Bronchial epithelial cell (primary cell): ENCODE data around the gene NAB1. TPM values are rescaled to one million over a fixed set of nuclear protein-coding genes. Genes with fewer than 3 reads are reported as not detected.

Experiments used
- DNase-seq: peaks from one replicate; pipeline ENCODE4 v3.0.0-alpha.2; 2010; ENCODE audit warnings: low read depth
- FAIRE-seq: peaks from 2 replicates; lab custom pipeline; 2011; peaks lifted over from hg19 to GRCh38; lab: Jason Lieb, UNC
- H3K27me3 ChIP-seq: 2 replicates; pipeline ENCODE4 v1.5.1; 2011; ENCODE audit warnings: low read length; ENCODE audit not compliant: control insufficient read depth, insufficient read depth
- H3K36me3 ChIP-seq: 2 replicates; pipeline ENCODE4 v1.5.1; 2011; ENCODE audit warnings: low read length; ENCODE audit not compliant: control insufficient read depth, insufficient read depth
- H3K4me3 ChIP-seq: 2 replicates; pipeline ENCODE4 v1.5.1; 2011; ENCODE audit warnings: mild to moderate bottlenecking, low read depth, low read length, control low read depth
- total RNA-seq: library from RNA; depleted of rRNA; stranded (reverse); fragments of >200 nt; gene quantifications from 2 replicates; pipeline ENCODE4 v1.2.1, GENCODE V29; 2014
- TF ChIP-seq, protein P1 (sequence below): IDR thresholded peaks from 2 replicates; pipeline ENCODE4 v1.5.1; 2011; ENCODE audit warnings: mild to moderate bottlenecking, moderate library complexity, low read length, control low read depth, inconsistent platforms; ENCODE audit not compliant: insufficient read depth, severe bottlenecking

NAB1 gene
- total RNA-seq, 1 donor from 2014 or later: 92.4 TPM

DNA sequence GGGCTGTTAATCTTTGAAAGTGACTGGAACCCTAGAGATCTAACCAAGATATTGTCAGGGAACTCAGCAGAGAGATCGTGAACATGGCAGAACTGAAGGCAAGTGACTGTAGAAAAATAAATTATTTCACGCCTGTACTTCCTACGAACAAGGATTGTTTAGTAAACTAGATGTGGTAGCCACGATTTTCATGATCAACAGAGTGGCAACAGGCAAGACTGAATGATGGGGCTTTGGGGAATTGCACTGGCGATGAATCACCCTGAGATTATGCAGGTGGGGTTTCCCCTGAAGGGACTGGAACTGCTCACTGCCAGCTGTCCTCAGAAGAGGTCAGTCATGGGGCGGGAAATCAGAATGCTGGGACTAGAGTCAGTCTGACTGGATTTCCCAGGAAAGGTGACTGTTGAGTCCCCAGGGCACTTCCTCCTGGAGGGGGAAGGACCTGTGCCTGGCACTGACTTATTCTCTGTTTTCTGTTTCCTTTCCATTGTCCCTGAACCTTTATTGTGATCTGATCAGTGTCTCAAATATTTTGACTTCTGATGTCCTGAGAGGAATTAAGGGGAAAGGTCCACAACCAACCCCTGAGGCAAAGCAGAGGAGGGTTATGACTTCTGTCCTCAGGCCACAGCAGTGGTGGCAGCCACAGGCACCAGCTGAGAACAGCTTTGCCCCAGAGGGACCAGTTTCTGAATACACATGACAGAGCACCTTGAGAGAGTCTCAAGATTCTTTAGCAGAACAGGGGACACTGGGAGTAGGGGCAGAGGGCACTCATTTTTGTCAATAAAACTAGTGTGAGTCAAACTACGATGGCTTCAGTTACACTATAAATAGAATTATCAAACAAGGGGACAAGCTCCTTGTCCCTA, 70.0 kb downstream of the NAB1 start:
- FAIRE-seq: no peak
- no peak overlapping the region for H3K4me3 ChIP-seq
- H3K36me3 ChIP-seq: no peaks in the 10 kb centered on the region
- TF ChIP-seq, protein P1, sequence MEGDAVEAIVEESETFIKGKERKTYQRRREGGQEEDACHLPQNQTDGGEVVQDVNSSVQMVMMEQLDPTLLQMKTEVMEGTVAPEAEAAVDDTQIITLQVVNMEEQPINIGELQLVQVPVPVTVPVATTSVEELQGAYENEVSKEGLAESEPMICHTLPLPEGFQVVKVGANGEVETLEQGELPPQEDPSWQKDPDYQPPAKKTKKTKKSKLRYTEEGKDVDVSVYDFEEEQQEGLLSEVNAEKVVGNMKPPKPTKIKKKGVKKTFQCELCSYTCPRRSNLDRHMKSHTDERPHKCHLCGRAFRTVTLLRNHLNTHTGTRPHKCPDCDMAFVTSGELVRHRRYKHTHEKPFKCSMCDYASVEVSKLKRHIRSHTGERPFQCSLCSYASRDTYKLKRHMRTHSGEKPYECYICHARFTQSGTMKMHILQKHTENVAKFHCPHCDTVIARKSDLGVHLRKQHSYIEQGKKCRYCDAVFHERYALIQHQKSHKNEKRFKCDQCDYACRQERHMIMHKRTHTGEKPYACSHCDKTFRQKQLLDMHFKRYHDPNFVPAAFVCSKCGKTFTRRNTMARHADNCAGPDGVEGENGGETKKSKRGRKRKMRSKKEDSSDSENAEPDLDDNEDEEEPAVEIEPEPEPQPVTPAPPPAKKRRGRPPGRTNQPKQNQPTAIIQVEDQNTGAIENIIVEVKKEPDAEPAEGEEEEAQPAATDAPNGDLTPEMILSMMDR: no peak
- no peaks in the 10 kb centered on the region for H3K27me3 ChIP-seq
- peak; percentile 94 for DNase-seq

GRCh38 chr2:190720276-190720675, 71.4 kb downstream of the NAB1 start:
- TF ChIP-seq, protein P1: no peak
- no peak for FAIRE-seq

DNA sequence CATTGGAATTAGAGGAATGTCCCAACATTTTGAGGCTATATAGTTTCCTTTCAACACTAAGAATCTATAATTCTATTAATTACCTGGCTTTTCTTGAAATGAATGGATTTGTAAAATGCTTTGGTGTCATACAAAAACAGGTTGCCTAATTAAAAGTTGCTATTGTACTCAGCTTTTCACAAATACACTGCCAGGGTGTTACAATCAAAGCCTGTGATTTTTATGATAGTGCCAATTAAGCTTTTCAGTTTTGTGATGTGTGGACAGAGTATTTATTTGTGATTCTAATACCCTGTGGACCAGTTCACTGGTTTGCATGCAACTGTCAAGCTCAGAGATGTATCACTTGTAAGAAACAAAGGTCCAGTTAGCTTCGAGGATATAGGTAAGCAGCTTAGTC, 71.8 kb downstream of the NAB1 start:
- Histone ChIP-seq H3K4me3 (no peak overlapping the region), H3K27me3 (no peaks in the 10 kb centered on the region), H3K36me3 (no peaks in the 10 kb centered on the region)
- DNase-seq (no peak), FAIRE-seq (no peak)
- TF ChIP-seq, protein P1: no peak

More at GRCh38 chr2:190720276-190720675, 71.4 kb downstream of the NAB1 start:
- Histone ChIP-seq H3K36me3 (no peaks in the 10 kb centered on the region), H3K4me3 (no peak overlapping the region), H3K27me3 (no peaks in the 10 kb centered on the region)
- no peak for DNase-seq

DNA sequence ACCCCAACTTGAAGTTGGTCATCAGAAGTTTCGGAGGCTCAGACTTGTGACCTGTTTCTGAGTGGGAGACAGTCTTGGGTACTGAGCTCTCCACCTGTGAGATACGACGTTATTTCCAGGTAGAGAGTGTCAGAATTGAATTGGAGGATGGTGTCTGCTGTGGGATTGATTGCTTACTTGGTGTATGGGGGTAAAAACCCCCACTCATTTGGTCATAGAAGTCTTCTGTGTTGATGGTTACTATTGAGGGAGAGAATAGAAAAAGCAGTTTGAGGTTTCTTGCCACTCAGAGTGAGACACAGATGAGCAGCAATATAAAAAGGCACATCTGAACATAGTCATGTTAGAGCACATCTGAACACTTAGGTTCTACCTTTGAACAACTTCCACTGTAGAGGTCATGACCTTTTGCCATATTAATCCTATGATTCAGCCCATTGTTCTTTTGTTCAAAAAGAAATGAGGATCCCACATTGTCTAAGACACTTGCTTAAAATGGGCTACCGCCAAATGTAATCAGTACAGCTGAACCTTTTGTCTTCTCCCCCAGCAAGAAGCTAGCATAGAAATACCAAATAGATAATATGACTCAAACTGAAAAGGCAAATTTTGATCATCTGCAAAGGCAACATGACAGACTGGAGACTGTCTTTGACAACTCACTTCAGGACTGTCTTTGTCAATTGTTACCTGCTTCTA, 73.3 kb downstream of the NAB1 start:
- TF ChIP-seq, protein P1: no peak
- Histone ChIP-seq H3K4me3 (no peak overlapping the region), H3K36me3 (no peaks in the 10 kb centered on the region), H3K27me3 (no peaks in the 10 kb centered on the region)
- FAIRE-seq: no peak
- peak; percentile 51 for DNase-seq

- peak; percentile 83 for DNase-seq
- Histone ChIP-seq H3K4me3 (no peak overlapping the region), H3K27me3 (no peaks in the 10 kb centered on the region), H3K36me3 (no peaks in the 10 kb centered on the region)
- TF ChIP-seq, protein P1: no peak
- no peak for FAIRE-seq
Measured at GRCh38 chr2:190722835-190723234, 74.0 kb downstream of the NAB1 start.
